GM15510 (cell line): ENCODE results near the gene CCDC85C.

ENCODE experiments used
- POLR2A ChIP-seq: IDR thresholded peaks from 3 replicates; pipeline ENCODE4 v1.6.1; 2011; ENCODE audit warnings: borderline replicate concordance; ENCODE audit not compliant: insufficient read length; ENCODE audit errors: extremely low read depth

Gene CCDC85C

DNA sequence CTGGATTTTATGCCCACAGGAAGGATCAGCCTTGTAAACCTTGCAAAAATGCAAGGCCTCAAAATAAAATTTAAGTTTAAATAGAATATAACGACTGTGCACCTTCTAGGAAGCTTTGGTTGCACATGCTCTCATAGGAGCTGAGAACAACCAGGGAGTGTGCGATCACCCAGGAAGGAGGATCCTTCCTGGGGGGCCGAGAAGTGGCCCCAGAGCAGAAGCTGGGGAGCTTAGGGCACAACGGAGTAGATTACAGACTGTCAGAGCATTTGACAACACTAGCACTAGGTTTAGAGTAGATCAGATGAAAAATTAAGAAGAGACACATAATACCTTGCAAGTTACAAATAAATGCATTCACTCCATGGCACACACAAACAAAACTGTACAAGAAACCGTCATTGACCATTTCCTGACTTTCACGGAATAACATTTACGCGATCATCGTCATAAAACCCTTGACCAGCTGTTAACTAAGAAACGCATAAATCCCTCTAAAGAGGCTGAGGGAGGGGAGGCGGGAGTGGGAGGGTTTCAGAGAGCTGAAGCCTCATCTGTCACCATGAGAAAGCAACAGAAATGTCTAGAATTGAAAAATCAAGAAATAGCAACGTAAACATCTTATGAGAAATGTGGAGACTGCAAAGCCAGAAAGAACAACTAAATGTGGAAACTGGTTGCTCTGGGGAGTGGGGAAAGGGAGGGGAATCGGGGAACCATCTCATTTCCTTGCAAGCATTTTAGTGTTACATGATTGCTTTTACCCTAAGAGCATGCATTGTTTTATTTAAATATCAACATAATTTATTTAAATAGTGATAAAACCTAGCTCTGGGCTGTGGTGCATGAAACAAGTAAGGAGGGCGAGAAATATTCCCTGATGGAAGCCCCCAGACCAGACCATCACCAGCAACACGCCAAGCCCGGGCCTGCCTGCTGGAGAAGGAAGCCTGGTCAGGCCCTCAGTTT, 13.1 kb upstream of the CCDC85C start:
- no peak for TF ChIP-seq POLR2A

- TF ChIP-seq POLR2A = no peak
Measured at GRCh38 chr14:99615497-99616157, 11.6 kb upstream of the CCDC85C start.

DNA sequence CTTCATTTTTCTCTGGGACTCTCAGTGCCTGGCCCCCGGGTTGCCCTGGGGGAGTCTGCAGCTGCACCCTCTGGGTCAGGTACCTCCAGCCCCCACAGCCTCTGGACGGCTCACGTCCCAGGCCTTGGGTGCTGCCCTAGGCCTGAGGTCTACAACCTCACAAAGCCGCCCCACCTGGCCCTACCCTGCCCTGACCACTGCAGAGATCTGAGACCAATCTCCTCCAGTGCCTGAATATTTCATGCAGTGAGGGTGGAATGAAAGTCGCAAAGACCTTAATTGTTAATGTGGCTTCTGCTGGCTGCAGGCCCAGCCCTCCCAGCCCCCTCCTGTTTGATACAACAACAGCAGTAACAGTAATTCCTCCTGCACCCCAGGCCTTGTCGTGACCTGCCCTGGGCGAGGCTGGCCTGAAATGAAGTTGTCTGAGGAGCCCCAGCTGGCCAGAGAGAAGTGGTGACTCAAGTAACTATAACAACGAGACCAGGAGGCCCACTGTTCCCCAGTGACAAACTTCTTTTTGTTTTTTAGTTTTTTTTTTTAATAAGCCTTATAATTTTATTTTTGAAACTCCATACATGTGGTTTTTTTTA, 8.8 kb upstream of the CCDC85C start:
- TF ChIP-seq POLR2A = no peak

DNA sequence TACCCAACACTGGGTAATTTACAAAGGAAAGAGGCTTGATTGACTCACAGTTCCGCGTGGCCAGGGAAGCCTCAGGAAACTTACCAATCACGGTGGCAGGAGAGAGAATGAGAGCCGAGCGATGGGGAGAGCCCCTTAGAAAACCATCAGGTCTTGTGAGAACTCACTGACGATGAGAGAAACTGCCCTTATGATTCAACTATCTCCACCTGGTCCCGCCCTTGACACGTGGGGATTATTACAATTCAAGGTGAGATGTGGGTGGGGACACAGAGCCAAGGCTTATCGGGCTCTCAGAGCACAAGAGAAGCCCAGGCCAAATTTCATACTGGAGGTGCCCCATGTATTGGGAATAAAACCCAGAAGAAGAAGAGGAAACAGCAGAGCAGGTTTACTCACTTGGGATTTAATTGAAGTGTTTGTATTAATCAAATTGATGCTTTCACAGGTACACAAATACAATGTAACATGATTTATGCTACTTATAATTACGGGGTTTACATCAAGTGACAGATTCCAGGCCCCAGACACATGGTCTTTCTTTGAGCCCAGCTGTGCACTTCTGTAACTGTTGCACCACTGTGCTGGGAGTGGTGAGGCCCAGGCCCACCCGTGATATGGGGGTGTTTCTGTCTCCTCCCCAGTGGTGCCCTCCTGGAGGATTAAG, 8.2 kb upstream of the CCDC85C start:
- TF ChIP-seq POLR2A = no peak

- no peak for TF ChIP-seq POLR2A
Measured at GRCh38 chr14:99611646-99612045, 7.6 kb upstream of the CCDC85C start.

- no peak for TF ChIP-seq POLR2A
Measured at GRCh38 chr14:99609245-99610170, 5.5 kb upstream of the CCDC85C start.

- no peak for TF ChIP-seq POLR2A
Measured at GRCh38 chr14:99608591-99608990, 4.6 kb upstream of the CCDC85C start.

GRCh38 chr14:99606359-99606758, 2.4 kb upstream of the CCDC85C start:
- no peak for TF ChIP-seq POLR2A

DNA sequence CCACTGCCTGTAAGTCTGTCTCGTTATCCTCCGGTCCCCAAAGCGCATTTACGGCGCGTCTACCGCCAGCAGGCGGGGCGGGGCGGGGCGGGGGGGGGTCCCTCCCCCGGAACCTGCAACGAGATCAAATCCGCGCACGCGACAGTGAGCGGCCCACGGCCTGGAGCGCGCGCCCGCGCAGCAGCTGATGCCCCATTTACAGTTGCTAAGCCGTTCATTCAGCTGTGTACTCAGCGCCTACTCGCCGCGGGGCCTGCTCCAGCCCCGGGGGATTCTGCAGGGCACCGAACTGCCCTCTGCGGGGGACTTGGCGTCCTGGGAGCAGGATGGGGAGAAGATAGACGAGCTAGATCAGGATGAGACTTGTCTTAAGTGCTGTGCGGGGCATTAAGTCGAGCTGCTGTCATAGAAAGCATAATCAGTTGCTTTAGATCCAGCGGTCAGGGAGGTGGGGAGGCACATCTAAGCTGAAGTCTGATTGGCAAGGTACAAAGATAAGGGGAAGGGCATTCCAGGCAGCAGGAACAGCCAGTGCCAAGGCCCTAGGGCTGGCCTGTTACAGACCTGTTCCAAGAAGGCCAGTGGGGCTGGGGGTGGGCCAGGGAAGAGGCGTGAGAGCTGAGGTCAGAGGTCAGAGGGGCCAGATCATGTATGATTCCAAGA, 1.4 kb upstream of the CCDC85C start:
- no peak for TF ChIP-seq POLR2A

DNA sequence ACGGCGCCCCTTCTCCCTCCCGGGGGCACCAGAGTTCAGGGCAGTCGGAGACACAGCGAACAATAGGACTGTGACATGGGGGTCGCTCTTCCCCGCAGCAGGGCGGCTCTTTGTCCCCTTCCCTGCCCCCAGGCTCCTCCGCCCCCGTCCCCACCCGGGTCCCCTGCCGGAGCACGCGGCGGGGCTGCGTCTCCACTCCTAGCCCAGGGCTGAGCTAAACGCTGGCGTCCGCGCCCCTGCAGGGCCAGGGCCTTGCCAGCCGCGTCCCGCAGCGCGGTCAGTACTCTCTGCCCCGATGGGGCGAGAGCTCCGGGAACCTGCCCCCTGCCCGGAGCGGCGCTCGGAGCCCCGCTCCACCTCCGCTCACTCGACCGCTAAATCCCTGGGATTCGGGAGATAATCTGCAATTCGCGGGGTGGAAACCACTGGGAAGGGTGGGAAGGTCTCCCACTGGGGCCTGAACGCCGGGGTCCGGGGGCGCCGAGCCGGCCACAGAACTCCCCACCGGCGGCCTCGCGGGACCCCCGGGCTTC, 825 bp upstream of the CCDC85C start:
- no peak for TF ChIP-seq POLR2A

- no peak for TF ChIP-seq POLR2A
Measured at GRCh38 chr14:99604278-99604765, 315 bp upstream of the CCDC85C start.

DNA sequence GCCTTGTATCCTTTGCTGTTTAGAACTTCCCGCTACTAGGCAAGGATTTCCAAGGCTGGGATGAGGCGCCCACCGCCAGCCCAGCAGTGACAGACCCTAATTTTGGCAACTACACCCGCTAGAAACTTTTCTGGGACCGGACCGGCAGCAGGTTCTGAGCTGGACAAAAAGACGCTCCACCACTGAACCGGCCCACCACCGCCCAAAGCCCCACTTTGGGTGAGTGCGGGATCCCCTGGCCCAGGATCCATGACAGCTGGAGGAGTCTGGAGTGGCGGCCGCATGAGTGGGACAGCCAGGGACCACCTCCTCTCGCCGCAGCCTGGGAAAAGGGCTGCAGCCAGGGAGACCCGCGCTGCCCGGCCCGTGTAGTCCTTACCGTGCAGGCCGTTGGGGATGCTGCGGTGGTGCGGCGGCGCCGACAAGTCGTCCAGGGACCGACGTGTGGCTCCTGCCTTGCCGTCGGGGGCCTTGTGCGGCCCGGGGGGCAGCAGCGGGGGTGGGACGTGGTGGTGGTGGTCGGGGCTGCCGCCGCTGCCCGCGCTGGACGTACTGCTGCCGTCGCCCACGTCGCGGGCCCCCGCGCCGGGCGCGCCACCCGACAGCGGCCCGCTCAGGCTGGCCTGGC, 1.1 kb downstream of the CCDC85C start:
- TF ChIP-seq POLR2A = no peak

DNA sequence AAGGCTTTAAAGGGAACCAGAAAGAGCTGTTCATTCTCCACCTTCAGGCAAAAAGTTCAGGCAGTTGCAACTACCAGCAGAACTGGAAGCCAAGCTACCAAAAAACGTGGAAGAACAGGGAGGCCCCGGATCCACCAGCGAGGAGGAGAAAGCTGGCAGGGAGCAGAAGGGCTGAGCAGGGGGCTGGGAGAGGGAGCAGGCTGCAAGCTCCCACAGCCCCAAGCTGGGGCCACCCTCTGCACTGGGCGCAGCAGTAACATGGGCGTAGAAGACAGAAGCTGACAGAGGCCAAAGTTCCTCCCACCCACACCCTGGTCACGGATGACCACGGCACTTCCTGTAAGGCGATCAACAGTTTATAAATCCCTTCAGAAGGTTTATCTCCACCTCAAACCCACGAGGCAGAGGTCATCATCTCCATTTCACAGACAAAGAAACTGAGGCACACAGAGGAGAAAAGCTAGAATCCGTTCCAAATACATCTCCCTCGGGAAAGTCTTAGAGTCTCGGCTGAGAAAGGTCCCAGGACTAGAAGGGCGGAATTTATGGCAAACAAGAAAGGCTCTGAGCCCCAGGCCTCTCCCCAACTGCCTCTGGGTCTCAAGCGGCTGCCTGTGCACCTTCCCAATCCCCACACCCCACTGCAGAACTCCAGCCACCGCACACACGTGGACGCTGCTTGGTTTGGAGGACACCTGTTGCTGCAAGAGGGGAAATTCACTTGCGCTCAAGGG, 1.8 kb downstream of the CCDC85C start:
- TF ChIP-seq POLR2A = no peak
